ENCODE results near the gene SPNS3. TPM values are rescaled to one million over a fixed set of nuclear protein-coding genes. Genes with fewer than 3 reads are reported as not detected.
A peak's percentile ranks its signal among the peaks of the same experiment; 100 is the strongest.

The SPNS3 gene
- polyA plus RNA-seq, 1 of the 3 experiments (the other 2 are of a cell fraction) = 0.05 TPM

DNA sequence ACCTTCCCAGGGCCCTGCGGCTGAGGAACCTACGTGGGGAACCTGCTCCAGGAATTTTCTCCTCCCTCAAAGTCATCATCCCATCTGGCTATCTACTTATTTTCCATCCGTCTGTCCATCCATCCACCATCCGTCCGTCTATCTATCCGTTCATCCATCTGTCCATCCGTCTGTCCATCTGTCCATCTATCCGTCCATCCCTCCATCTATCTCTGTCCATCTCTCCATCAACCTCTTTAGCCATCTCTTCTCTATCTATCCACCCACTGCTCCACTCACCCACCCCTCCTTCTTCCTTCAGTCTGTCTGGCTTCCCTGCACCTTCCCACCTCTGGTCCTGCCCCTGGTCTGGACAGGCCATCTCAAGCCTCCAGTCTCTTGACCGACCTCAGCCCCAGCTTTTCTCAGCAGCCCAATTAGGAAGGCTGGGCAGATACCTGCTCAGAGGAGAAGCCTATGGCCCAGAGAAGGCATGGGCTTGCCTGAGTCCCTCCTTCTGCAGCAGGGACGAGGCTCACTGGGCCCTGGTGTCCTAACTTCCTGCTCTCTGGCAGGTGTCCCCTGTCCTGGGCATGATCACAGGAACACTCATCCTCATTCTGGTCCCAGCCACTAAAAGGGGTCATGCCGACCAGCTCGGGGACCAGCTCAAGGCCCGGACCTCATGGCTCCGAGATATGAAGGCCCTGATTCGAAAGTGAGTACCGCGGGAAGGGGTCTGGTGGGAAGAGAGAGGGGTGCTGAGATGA, 98.4 kb downstream of the SPNS3 start (continued):
- no peak for TF ChIP-seq REST (IDR thresholded peaks at IDR 0.05; ENCODE audit: low read depth, low read length)
- TF ChIP-seq RFX5 (IDR thresholded peaks at IDR 0.05; ENCODE audit: low read length) = no peak

- peak overlapping the region in 1 of 2 experiments; percentile 80; a peak in 2 of 4 replicates for H3K27ac ChIP-seq (ENCODE audit: low read depth in 2 of 2, low read length in 1 of 2)
- TF ChIP-seq TCF12 (IDR thresholded peaks at IDR 0.05) (no peak), MEF2A (IDR thresholded peaks at IDR 0.05; ENCODE audit: borderline replicate concordance, low read depth) (no peak), GABPA (IDR thresholded peaks at IDR 0.05; ENCODE audit: low read depth) (no peak), POLR2AphosphoS5 (IDR thresholded peaks at IDR 0.05; ENCODE audit: low read depth, low read length) (no peak), FOSL2 (IDR thresholded peaks at IDR 0.05; ENCODE audit: borderline replicate concordance, low read depth) (no peak), FOXJ3 (CRISPR knock-in tag; IDR thresholded peaks at IDR 0.05) (no peak)
- TF ChIP-seq, protein P1, sequence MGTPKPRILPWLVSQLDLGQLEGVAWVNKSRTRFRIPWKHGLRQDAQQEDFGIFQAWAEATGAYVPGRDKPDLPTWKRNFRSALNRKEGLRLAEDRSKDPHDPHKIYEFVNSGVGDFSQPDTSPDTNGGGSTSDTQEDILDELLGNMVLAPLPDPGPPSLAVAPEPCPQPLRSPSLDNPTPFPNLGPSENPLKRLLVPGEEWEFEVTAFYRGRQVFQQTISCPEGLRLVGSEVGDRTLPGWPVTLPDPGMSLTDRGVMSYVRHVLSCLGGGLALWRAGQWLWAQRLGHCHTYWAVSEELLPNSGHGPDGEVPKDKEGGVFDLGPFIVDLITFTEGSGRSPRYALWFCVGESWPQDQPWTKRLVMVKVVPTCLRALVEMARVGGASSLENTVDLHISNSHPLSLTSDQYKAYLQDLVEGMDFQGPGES (IDR thresholded peaks at IDR 0.05; ENCODE audit: low read depth, low read length) = no peak
- TF ChIP-seq, protein P2, sequence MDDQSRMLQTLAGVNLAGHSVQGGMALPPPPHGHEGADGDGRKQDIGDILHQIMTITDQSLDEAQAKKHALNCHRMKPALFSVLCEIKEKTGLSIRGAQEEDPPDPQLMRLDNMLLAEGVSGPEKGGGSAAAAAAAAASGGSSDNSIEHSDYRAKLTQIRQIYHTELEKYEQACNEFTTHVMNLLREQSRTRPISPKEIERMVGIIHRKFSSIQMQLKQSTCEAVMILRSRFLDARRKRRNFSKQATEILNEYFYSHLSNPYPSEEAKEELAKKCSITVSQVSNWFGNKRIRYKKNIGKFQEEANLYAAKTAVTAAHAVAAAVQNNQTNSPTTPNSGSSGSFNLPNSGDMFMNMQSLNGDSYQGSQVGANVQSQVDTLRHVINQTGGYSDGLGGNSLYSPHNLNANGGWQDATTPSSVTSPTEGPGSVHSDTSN (IDR thresholded peaks at IDR 0.05) = no peak
- no peaks in the 10 kb centered on the region for H4K20me1 ChIP-seq (ENCODE audit: insufficient read depth)
- H3F3A ChIP-seq (replicated peaks; ENCODE audit: insufficient read depth) = no peaks in the 10 kb centered on the region
- POLR2A ChIA-PET = no interaction called here
- no peak overlapping the region for H3K4me2 ChIP-seq
- no peaks in the 10 kb centered on the region for H3K9me2 ChIP-seq
- 90% methylated on average over 23 of the region's 33 CpGs for WGBS (ENCODE audit: low lambda C conversion rate)
- H3K36me3 ChIP-seq (replicated peaks in 1 of 2; ENCODE audit: control insufficient read depth in 1 of 2, insufficient read depth in 2 of 2, low read length in 1 of 2) = peaks cover 0 to 2% of the 10 kb centered on the region in 2 experiments
- no peak overlapping the region for H3K9ac ChIP-seq
- no peaks in the 10 kb centered on the region for H3K9me3 ChIP-seq
- CTCF ChIA-PET = interaction anchor here (0.8 to 2.0 kb wide), 2 partner anchors 32 to 112 kb away, joined by 3 to 4 read pairs; no protein-coding TSS in a partner anchor
- H3K4me3 ChIP-seq (ENCODE audit: low read depth in 2 of 2, low read length in 1 of 2) = no peak overlapping the region
- peaks cover 0 to 27% of the 10 kb centered on the region in 2 experiments; a peak in 1 of 4 replicates for H3K4me1 ChIP-seq (ENCODE audit: control insufficient read depth in 1 of 2, insufficient read depth in 2 of 2, low read depth in 1 of 2, low read length in 1 of 2)
- no peak overlapping the region for H2AFZ ChIP-seq (ENCODE audit: low read depth)
- DNase-seq = no peak
- H3K79me2 ChIP-seq (ENCODE audit: insufficient read depth) = no peaks in the 10 kb centered on the region
- no peaks in the 10 kb centered on the region for H3K27me3 ChIP-seq (ENCODE audit: insufficient read depth)
Observed at GRCh38 chr17:4532860-4533522, 99.3 kb downstream of the SPNS3 start.
